ENCODE data around the gene PPARGC1A. TPM values are rescaled to one million over a fixed set of nuclear protein-coding genes. Genes with fewer than 3 reads are reported as not detected.

PPARGC1A gene
- total and polyA plus RNA-seq, 2 of the 13 experiments (the other 11 are each of a cell fraction or from before 2014, with no cell fraction given): 20.7 to 37.3 TPM

GRCh38 chr4:23891064-23891421 lies 1.2 kb upstream of the PPARGC1A start (continued):
- TF ChIP-seq DR1 (CRISPR knock-in tag; IDR thresholded peaks at IDR 0.05) (no peak), ZNF33A (CRISPR knock-in tag; IDR thresholded peaks at IDR 0.05; ENCODE audit: borderline replicate concordance) (no peak), POLR2G (IDR thresholded peaks at IDR 0.05; ENCODE audit: low read depth, low read length) (no peak), SETDB1 (CRISPR knock-in tag; IDR thresholded peaks at IDR 0.05; ENCODE audit: borderline replicate concordance) (no peak), DPF2 (CRISPR knock-in tag; IDR thresholded peaks at IDR 0.05; ENCODE audit: borderline replicate concordance, low read depth) (no peak), MED13 (CRISPR knock-in tag; IDR thresholded peaks at IDR 0.05) (no peak), GPN1 (CRISPR knock-in tag; IDR thresholded peaks at IDR 0.05; ENCODE audit: borderline replicate concordance) (no peak), BATF2 (CRISPR knock-in tag; IDR thresholded peaks at IDR 0.05) (no peak), ZNF256 (CRISPR knock-in tag; conservative IDR thresholded peaks at IDR 0.05) (no peak), SRSF9 (IDR thresholded peaks at IDR 0.05; ENCODE audit: borderline replicate concordance, insufficient read depth, low read depth, low read length, poor library complexity, severe bottlenecking) (no peak), SIX4 (CRISPR knock-in tag; IDR thresholded peaks at IDR 0.05) (peak; percentile 90), ZBTB20 (CRISPR knock-in tag; IDR thresholded peaks at IDR 0.05; ENCODE audit: borderline replicate concordance, low read depth) (no peak), ELF1 (CRISPR knock-in tag; IDR thresholded peaks at IDR 0.05) (peak; percentile 83), SOX6 (IDR thresholded peaks at IDR 0.05) (no peak), SOX6 (CRISPR knock-in tag; IDR thresholded peaks at IDR 0.05) (peak; percentile 44), ZBTB14 (CRISPR knock-in tag; IDR thresholded peaks at IDR 0.05) (no peak), RXRB (CRISPR knock-in tag; IDR thresholded peaks at IDR 0.05; ENCODE audit: borderline replicate concordance) (peak; percentile 44; the same call in 1 of the 2 replicates), ZNF619 (CRISPR knock-in tag; IDR thresholded peaks at IDR 0.05) (no peak), FOXK1 (CRISPR knock-in tag; IDR thresholded peaks at IDR 0.05; ENCODE audit: borderline replicate concordance, low read depth) (0 out of 2 replicates have a peak, but pooled peaks have one; percentile 33), ZNF652 (CRISPR knock-in tag; IDR thresholded peaks at IDR 0.05; ENCODE audit: borderline replicate concordance, low read depth) (peak; percentile 97), ARID5B (CRISPR knock-in tag; IDR thresholded peaks at IDR 0.05) (peak; percentile 69), REST (IDR thresholded peaks at IDR 0.05; ENCODE audit: borderline replicate concordance in 1 of 2, low read depth in 1 of 2, low read length in 2 of 2) (no peak)

All from HepG2 (cell line).